Ovary (tissue), 3 donors: Measurements from ENCODE around the gene GPSM1.

Experiments used
- POLR2A ChIP-seq: fragments of 450-650 bp; IDR thresholded peaks from one replicate; pipeline ENCODE4 v1.6.1; 2017; ENCODE audit warnings: antibody characterized with exemption, mild to moderate bottlenecking, moderate library complexity
- TF ChIP-seq, protein P1 (sequence below), 3 donors: fragments of 450-650 bp in 2 of 3; fragments of 200-600 bp in 1 of 3; IDR thresholded peaks; one replicate each; pipeline versions ENCODE4 v1.5.1 to v1.8.0; 2016 to 2022; ENCODE audit warnings: antibody characterized with exemption in 3 of 3, mild to moderate bottlenecking in 1 of 3
- donor health status: DM: no; HTN: no; CAD: no.

DNA sequence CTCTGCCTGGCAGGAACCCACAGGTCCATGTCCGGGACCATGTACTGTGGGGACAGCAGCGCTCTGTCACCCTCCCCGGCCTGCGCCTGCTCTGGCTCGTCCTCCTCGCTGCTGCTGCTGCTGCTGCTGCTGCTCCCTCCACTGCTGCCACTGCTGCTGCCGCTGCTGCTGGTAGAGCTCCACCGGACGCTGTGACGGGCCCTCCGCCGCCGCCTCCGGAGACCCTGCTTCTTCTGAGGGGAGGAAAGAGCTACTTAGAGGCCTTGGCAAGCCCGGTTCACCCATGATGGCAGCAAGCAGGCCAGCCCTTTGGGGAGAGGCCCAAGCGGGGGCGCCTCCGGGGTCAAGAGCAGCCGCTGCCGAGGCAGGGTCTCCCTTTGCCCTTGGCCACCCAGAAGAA lies 56.1 kb downstream of the GPSM1 start:
- TF ChIP-seq POLR2A = no peak
- TF ChIP-seq, protein P1, sequence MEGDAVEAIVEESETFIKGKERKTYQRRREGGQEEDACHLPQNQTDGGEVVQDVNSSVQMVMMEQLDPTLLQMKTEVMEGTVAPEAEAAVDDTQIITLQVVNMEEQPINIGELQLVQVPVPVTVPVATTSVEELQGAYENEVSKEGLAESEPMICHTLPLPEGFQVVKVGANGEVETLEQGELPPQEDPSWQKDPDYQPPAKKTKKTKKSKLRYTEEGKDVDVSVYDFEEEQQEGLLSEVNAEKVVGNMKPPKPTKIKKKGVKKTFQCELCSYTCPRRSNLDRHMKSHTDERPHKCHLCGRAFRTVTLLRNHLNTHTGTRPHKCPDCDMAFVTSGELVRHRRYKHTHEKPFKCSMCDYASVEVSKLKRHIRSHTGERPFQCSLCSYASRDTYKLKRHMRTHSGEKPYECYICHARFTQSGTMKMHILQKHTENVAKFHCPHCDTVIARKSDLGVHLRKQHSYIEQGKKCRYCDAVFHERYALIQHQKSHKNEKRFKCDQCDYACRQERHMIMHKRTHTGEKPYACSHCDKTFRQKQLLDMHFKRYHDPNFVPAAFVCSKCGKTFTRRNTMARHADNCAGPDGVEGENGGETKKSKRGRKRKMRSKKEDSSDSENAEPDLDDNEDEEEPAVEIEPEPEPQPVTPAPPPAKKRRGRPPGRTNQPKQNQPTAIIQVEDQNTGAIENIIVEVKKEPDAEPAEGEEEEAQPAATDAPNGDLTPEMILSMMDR (IDR thresholded peaks at IDR 0.05) = no peak
